HepG2 (cell line): Measurements from ENCODE around the gene MTA2. TPM values are rescaled to one million over a fixed set of nuclear protein-coding genes. Genes with fewer than 3 reads are reported as not detected.

Experiments
- MIXL1 ChIP-seq: IDR thresholded peaks from 2 replicates; pipeline ENCODE4 v1.6.1; 2016
- NR2C2 ChIP-seq: sonication (generic); formaldehyde crosslinking; IDR thresholded peaks from 2 replicates; pipeline ENCODE4 v1.4.0; 2020; ENCODE audit warnings: missing genetic modification reagents, mild to moderate bottlenecking, moderate library complexity, borderline replicate concordance
- RAD51 ChIP-seq: fragments of 450-650 bp; IDR thresholded peaks from 2 replicates; pipeline ENCODE4 v1.6.1; 2016; ENCODE audit warnings: borderline replicate concordance
- RFX3 ChIP-seq: IDR thresholded peaks from 2 replicates; pipeline ENCODE4 v1.6.1; 2016; ENCODE audit warnings: missing biosample characterization, missing genetic modification reagents
- TP53 ChIP-seq: sonication (generic); formaldehyde crosslinking; conservative IDR thresholded peaks from 2 replicates; pipeline ENCODE4 v1.4.0; 2020; ENCODE audit warnings: missing genetic modification reagents
- ZNF143 ChIP-seq: sonication (generic); formaldehyde crosslinking; IDR thresholded peaks from 2 replicates; pipeline ENCODE4 v1.4.0; 2020; ENCODE audit warnings: missing genetic modification reagents
- ZNF460 ChIP-seq: sonication (generic); formaldehyde crosslinking; IDR thresholded peaks from 2 replicates; pipeline ENCODE4 v1.5.1; 2020; ENCODE audit warnings: missing genetic modification reagents, mild to moderate bottlenecking, borderline replicate concordance
- ZNF709 ChIP-seq: sonication (generic); formaldehyde crosslinking; IDR thresholded peaks from 2 replicates; pipeline ENCODE4 v1.5.0; 2020; ENCODE audit warnings: mild to moderate bottlenecking, missing genetic modification reagents
- ZNF792 ChIP-seq: IDR thresholded peaks from 2 replicates; pipeline ENCODE4 v1.6.1; 2016
- polyA plus RNA-seq, 8 experiments: library from polyadenylated mRNA; depleted of rRNA in 3 of 8; stranded (reverse) in 7 of 8; unstranded in 1 of 8; fragments of >200 nt; fragmentation: Illumina TruSeq in 4 of 8; extraction: Trizol in 4 of 8; gene quantifications; 2 replicates each; pipeline versions ENCODE4 v1.2.1 to v1.2.3, GENCODE V29; 2011 to 2016; ENCODE audit warnings: low read depth in 4 of 8, missing spikeins in 1 of 8, mixed read lengths in 1 of 8; ENCODE audit not compliant: insufficient read depth in 1 of 8
- total RNA-seq, 5 experiments: library from RNA; depleted of rRNA; stranded (reverse); fragments of >200 nt; fragmentation: Illumina TruSeq; extraction: Trizol; gene quantifications; 2 replicates each; pipeline ENCODE4 v1.2.3, GENCODE V29; 2016; ENCODE audit warnings: low read depth in 1 of 5
- TF ChIP-seq, protein P1 (sequence below): sonication (generic); formaldehyde crosslinking; IDR thresholded peaks from 2 replicates; pipeline ENCODE4 v1.5.0; 2020; ENCODE audit warnings: missing genetic modification reagents, mild to moderate bottlenecking, borderline replicate concordance
- TF ChIP-seq, protein P2 (sequence below): sonication (generic); formaldehyde crosslinking; IDR thresholded peaks from 2 replicates; pipeline ENCODE4 v1.5.0; 2020; ENCODE audit warnings: mild to moderate bottlenecking, missing genetic modification reagents, borderline replicate concordance
- TF ChIP-seq, protein P3 (sequence below): sonication (generic); formaldehyde crosslinking; IDR thresholded peaks from 2 replicates; pipeline ENCODE4 v1.4.0; 2020; ENCODE audit warnings: missing genetic modification reagents
- TF ChIP-seq, protein P4 (sequence below): fragments of 450-650 bp; IDR thresholded peaks from 2 replicates; pipeline ENCODE4 v1.6.1; 2017
- TF ChIP-seq, protein P5 (sequence below): sonication (generic); formaldehyde crosslinking; IDR thresholded peaks from 2 replicates; pipeline ENCODE4 v1.8.1; 2023; ENCODE audit warnings: mild to moderate bottlenecking, missing genetic modification reagents
- TF ChIP-seq, protein P6 (sequence below): sonication (generic); formaldehyde crosslinking; IDR thresholded peaks from 2 replicates; pipeline ENCODE4 v1.8.0; 2022; ENCODE audit warnings: mild to moderate bottlenecking, missing genetic modification reagents
- TF ChIP-seq, protein P7 (sequence below): sonication (generic); formaldehyde crosslinking; IDR thresholded peaks from 2 replicates; pipeline ENCODE4 v1.4.0; 2020; ENCODE audit warnings: missing genetic modification reagents

MTA2 gene
- total and polyA plus RNA-seq, 2 of the 13 experiments (the other 11 are each of a cell fraction or from before 2014, with no cell fraction given) = 14.0 to 70.0 TPM

DNA sequence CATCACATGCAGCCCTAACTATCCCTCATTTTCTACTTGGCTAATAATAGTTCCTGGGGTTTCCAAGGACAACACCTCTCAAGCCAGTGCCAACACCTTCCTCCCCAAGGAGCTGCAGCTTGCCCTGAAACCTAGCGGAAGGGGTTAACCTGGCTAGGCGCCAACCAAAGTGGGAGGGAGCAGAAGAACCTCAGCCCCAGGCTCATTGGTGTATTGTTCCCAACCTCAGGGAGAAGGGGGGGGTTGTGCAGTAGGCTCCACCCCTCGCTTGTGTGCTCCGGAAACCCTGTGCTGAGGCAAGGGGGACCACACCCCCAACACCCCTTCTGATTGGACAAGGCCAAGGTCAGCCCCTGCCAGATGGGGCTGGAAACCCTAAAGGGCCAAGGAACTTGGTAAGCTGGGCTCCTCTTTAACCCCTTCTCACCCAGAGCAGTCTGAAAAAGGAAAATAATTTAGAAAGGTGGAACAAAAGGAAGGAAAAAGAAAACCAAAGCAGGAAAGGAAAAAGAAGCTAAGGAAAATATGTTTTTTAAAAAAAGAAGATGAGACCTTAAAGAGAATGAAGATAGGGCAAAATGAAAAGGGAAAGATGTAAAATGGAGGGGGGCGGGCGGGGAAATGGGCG, 2.5 kb downstream of the MTA2 start (continued):
- TF ChIP-seq, protein P1, sequence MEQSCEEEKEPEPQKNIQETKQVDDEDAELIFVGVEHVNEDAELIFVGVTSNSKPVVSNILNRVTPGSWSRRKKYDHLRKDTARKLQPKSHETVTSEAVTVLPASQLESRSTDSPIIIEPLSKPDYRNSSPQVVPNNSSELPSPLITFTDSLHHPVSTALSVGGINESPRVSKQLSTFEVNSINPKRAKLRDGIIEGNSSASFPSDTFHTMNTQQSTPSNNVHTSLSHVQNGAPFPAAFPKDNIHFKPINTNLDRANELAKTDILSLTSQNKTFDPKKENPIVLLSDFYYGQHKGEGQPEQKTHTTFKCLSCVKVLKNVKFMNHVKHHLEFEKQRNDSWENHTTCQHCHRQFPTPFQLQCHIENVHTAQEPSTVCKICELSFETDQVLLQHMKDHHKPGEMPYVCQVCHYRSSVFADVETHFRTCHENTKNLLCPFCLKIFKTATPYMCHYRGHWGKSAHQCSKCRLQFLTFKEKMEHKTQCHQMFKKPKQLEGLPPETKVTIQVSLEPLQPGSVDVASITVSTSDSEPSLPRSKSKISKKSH (CRISPR knock-in tag) = no peak
- TF ChIP-seq, protein P2, sequence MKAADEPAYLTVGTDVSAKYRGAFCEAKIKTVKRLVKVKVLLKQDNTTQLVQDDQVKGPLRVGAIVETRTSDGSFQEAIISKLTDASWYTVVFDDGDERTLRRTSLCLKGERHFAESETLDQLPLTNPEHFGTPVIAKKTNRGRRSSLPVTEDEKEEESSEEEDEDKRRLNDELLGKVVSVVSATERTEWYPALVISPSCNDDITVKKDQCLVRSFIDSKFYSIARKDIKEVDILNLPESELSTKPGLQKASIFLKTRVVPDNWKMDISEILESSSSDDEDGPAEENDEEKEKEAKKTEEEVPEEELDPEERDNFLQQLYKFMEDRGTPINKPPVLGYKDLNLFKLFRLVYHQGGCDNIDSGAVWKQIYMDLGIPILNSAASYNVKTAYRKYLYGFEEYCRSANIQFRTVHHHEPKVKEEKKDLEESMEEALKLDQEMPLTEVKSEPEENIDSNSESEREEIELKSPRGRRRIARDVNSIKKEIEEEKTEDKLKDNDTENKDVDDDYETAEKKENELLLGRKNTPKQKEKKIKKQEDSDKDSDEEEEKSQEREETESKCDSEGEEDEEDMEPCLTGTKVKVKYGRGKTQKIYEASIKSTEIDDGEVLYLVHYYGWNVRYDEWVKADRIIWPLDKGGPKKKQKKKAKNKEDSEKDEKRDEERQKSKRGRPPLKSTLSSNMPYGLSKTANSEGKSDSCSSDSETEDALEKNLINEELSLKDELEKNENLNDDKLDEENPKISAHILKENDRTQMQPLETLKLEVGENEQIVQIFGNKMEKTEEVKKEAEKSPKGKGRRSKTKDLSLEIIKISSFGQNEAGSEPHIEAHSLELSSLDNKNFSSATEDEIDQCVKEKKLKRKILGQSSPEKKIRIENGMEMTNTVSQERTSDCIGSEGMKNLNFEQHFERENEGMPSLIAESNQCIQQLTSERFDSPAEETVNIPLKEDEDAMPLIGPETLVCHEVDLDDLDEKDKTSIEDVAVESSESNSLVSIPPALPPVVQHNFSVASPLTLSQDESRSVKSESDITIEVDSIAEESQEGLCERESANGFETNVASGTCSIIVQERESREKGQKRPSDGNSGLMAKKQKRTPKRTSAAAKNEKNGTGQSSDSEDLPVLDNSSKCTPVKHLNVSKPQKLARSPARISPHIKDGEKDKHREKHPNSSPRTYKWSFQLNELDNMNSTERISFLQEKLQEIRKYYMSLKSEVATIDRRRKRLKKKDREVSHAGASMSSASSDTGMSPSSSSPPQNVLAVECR (CRISPR knock-in tag) = peak; percentile 69; the same call in 1 of the 2 replicates
- no peak for TF ChIP-seq ZNF709 (CRISPR knock-in tag)
- no peak for TF ChIP-seq RFX3
- TF ChIP-seq NR2C2 (CRISPR knock-in tag) = peak; percentile 81
- TF ChIP-seq TP53 = 0 out of 2 replicates have a peak, but pooled peaks have one; percentile 39
- no peak for TF ChIP-seq RAD51
- no peak for TF ChIP-seq ZNF143 (CRISPR knock-in tag)
- TF ChIP-seq, protein P3, sequence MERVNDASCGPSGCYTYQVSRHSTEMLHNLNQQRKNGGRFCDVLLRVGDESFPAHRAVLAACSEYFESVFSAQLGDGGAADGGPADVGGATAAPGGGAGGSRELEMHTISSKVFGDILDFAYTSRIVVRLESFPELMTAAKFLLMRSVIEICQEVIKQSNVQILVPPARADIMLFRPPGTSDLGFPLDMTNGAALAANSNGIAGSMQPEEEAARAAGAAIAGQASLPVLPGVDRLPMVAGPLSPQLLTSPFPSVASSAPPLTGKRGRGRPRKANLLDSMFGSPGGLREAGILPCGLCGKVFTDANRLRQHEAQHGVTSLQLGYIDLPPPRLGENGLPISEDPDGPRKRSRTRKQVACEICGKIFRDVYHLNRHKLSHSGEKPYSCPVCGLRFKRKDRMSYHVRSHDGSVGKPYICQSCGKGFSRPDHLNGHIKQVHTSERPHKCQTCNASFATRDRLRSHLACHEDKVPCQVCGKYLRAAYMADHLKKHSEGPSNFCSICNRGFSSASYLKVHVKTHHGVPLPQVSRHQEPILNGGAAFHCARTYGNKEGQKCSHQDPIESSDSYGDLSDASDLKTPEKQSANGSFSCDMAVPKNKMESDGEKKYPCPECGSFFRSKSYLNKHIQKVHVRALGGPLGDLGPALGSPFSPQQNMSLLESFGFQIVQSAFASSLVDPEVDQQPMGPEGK (CRISPR knock-in tag) = peak; percentile 94
- TF ChIP-seq MIXL1 (CRISPR knock-in tag) = peak; percentile 53; the same call in 1 of the 2 replicates
- TF ChIP-seq, protein P4, sequence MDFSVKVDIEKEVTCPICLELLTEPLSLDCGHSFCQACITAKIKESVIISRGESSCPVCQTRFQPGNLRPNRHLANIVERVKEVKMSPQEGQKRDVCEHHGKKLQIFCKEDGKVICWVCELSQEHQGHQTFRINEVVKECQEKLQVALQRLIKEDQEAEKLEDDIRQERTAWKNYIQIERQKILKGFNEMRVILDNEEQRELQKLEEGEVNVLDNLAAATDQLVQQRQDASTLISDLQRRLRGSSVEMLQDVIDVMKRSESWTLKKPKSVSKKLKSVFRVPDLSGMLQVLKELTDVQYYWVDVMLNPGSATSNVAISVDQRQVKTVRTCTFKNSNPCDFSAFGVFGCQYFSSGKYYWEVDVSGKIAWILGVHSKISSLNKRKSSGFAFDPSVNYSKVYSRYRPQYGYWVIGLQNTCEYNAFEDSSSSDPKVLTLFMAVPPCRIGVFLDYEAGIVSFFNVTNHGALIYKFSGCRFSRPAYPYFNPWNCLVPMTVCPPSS = no peak
- TF ChIP-seq, protein P5, sequence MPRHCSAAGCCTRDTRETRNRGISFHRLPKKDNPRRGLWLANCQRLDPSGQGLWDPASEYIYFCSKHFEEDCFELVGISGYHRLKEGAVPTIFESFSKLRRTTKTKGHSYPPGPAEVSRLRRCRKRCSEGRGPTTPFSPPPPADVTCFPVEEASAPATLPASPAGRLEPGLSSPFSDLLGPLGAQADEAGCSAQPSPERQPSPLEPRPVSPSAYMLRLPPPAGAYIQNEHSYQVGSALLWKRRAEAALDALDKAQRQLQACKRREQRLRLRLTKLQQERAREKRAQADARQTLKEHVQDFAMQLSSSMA (CRISPR knock-in tag) = no peak
- TF ChIP-seq ZNF460 (CRISPR knock-in tag) = no peak
- TF ChIP-seq, protein P6, sequence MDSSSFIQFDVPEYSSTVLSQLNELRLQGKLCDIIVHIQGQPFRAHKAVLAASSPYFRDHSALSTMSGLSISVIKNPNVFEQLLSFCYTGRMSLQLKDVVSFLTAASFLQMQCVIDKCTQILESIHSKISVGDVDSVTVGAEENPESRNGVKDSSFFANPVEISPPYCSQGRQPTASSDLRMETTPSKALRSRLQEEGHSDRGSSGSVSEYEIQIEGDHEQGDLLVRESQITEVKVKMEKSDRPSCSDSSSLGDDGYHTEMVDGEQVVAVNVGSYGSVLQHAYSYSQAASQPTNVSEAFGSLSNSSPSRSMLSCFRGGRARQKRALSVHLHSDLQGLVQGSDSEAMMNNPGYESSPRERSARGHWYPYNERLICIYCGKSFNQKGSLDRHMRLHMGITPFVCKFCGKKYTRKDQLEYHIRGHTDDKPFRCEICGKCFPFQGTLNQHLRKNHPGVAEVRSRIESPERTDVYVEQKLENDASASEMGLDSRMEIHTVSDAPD = no peak
- no peak for TF ChIP-seq ZNF792 (CRISPR knock-in tag)
- TF ChIP-seq, protein P7, sequence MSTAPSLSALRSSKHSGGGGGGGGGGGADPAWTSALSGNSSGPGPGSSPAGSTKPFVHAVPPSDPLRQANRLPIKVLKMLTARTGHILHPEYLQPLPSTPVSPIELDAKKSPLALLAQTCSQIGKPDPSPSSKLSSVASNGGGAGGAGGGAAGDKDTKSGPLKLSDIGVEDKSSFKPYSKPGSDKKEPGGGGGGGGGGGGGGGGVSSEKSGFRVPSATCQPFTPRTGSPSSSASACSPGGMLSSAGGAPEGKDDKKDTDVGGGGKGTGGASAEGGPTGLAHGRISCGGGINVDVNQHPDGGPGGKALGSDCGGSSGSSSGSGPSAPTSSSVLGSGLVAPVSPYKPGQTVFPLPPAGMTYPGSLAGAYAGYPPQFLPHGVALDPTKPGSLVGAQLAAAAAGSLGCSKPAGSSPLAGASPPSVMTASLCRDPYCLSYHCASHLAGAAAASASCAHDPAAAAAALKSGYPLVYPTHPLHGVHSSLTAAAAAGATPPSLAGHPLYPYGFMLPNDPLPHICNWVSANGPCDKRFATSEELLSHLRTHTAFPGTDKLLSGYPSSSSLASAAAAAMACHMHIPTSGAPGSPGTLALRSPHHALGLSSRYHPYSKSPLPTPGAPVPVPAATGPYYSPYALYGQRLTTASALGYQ (CRISPR knock-in tag) = peak; percentile 32; the same call in 1 of the 2 replicates
